WTC11 (cell line): ENCODE measurements around the gene RNU1-3. TPM values are rescaled to one million over a fixed set of nuclear protein-coding genes. Genes with fewer than 3 reads are reported as not detected.
"Not testable (repeated sequence)": the region's sequence is repeated elsewhere in the genome, so short reads cannot be mapped to it uniquely, and the experiment has no call there.

Experiments used
- ATAC-seq: fragments of 200-7000 bp; cut with Tn5 transposase; 2 replicates; pipeline ENCODE4 v1.10.0; 2021; ENCODE audit warnings: mild to moderate bottlenecking, moderate library complexity
- CTCF ChIA-PET: fragments of 300-600 bp; sonication (Branson Sonifier 250); formaldehyde crosslinking; loops from one replicate; lab custom pipeline; 2021; ENCODE audit warnings: antibody characterized with exemption; lab: Charles Lee
- POLR2A ChIA-PET: fragments of 350-600 bp; sonication (Branson Sonifier 250); formaldehyde crosslinking; loops from one replicate; lab custom pipeline; 2021; ENCODE audit warnings: antibody characterized with exemption; lab: Charles Lee
- DNase-seq: peaks from one replicate; pipeline ENCODE4 v3.0.0; 2021; ENCODE audit warnings: low spot score
- H3K27ac Mint-ChIP-seq: 2 replicates; pipeline ENCODE4 v1.8.0; 2021; ENCODE audit warnings: mixed read lengths
- H3K27me3 Mint-ChIP-seq: 2 replicates; pipeline ENCODE4 v1.8.0; 2021; ENCODE audit warnings: low read depth, mild to moderate bottlenecking, moderate library complexity, mixed read lengths
- H3K36me3 Mint-ChIP-seq: 2 replicates; pipeline ENCODE4 v1.8.0; 2021; ENCODE audit warnings: mixed read lengths
- H3K4me1 Mint-ChIP-seq: 2 replicates; pipeline ENCODE4 v1.8.0; 2022; ENCODE audit warnings: mixed read lengths
- H3K4me3 Mint-ChIP-seq: 2 replicates; pipeline ENCODE4 v1.8.0; 2021; ENCODE audit warnings: mild to moderate bottlenecking, moderate library complexity, mixed read lengths
- H3K9me3 Mint-ChIP-seq: 2 replicates; pipeline ENCODE4 v1.8.0; 2021; ENCODE audit warnings: mixed read lengths
- FOXP4 ChIP-seq: sonication (generic); formaldehyde crosslinking; IDR thresholded peaks from 2 replicates; pipeline ENCODE4 v1.8.0; 2022; ENCODE audit warnings: mild to moderate bottlenecking, missing genetic modification reagents
- MAX ChIP-seq: sonication (generic); formaldehyde crosslinking; IDR thresholded peaks from 2 replicates; pipeline ENCODE4 v1.8.0; 2022; ENCODE audit warnings: mild to moderate bottlenecking, missing genetic modification reagents
- USF2 ChIP-seq: sonication (generic); formaldehyde crosslinking; IDR thresholded peaks from 2 replicates; pipeline ENCODE4 v1.8.1; 2023; ENCODE audit warnings: mild to moderate bottlenecking, missing genetic modification reagents, moderate library complexity
- total RNA-seq: library from RNA; stranded (reverse); gene quantifications from 3 replicates; pipeline ENCODE4 v1.2.3, GENCODE V29; 2021

The RNU1-3 gene
- total RNA-seq, 1 experiment from 2014 or later, result 1,197 TPM

GRCh38 chr1:16697152-16697551, 30.4 kb upstream of the RNU1-3 start:
- ATAC-seq, H3K4me3 Mint-ChIP-seq, DNase-seq, H3K36me3 Mint-ChIP-seq, H3K27ac Mint-ChIP-seq, POLR2A ChIA-PET, H3K9me3 Mint-ChIP-seq, H3K4me1 Mint-ChIP-seq: not testable (repeated sequence)
- CTCF ChIA-PET, result interaction anchor here (2.7 to 5.6 kb wide), 2 partner anchors 11 to 76 kb away, joined by 26 to 73 read pairs; no protein-coding TSS in a partner anchor
- peaks cover 12% of the 10 kb centered on the region for H3K27me3 Mint-ChIP-seq

- not testable (repeated sequence) for H3K36me3 Mint-ChIP-seq
Observed at GRCh38 chr1:16696507-16697150, 29.9 kb upstream of the RNU1-3 start.

GRCh38 chr1:16694308-16694702, 27.6 kb upstream of the RNU1-3 start:
- DNase-seq, H3K4me1 Mint-ChIP-seq, H3K9me3 Mint-ChIP-seq, H3K27ac Mint-ChIP-seq, H3K4me3 Mint-ChIP-seq, H3K36me3 Mint-ChIP-seq, POLR2A ChIA-PET: not testable (repeated sequence)
- ATAC-seq, result peak; percentile 5
- peaks cover 12% of the 10 kb centered on the region for H3K27me3 Mint-ChIP-seq
- CTCF ChIA-PET, result interaction anchor here (1.1 to 4.3 kb wide), 12 partner anchors 8 to 292 kb away, joined by 3 to 70 read pairs (median 6); partner anchors contain the start of gene NBPF1

More at GRCh38 chr1:16696507-16697150, 29.9 kb upstream of the RNU1-3 start:
- DNase-seq, H3K9me3 Mint-ChIP-seq, H3K4me3 Mint-ChIP-seq, ATAC-seq, H3K27ac Mint-ChIP-seq, H3K4me1 Mint-ChIP-seq, POLR2A ChIA-PET: not testable (repeated sequence)
- CTCF ChIA-PET, result interaction anchor here (1.1 to 5.6 kb wide), 3 partner anchors 11 to 76 kb away, joined by 5 to 73 read pairs (median 26); no protein-coding TSS in a partner anchor
- H3K27me3 Mint-ChIP-seq, result peaks cover 12% of the 10 kb centered on the region

- POLR2A ChIA-PET, result interaction anchor here (0.6 kb wide), 1 partner anchor 15 kb away, joined by 3 read pairs; no protein-coding TSS in a partner anchor
- H3K4me1 Mint-ChIP-seq, result not testable (repeated sequence)
- peak; percentile 20 for ATAC-seq
Observed at GRCh38 chr1:16693449-16694307, 26.9 kb upstream of the RNU1-3 start.

GRCh38 chr1:16692717-16693448, 26.1 kb upstream of the RNU1-3 start:
- CTCF ChIA-PET, result interaction anchor here (0.6 to 4.3 kb wide), 13 partner anchors 9 to 1310 kb away, joined by 3 to 70 read pairs (median 6); partner anchors contain the start of gene NBPF1
- peak; percentile 16 for ATAC-seq

More at GRCh38 chr1:16693449-16694307, 26.9 kb upstream of the RNU1-3 start:
- not testable (repeated sequence) for H3K4me3 Mint-ChIP-seq, H3K36me3 Mint-ChIP-seq, DNase-seq, H3K9me3 Mint-ChIP-seq, H3K27ac Mint-ChIP-seq
- peaks cover 11% of the 10 kb centered on the region for H3K27me3 Mint-ChIP-seq
- CTCF ChIA-PET, result interaction anchor here (0.6 to 4.3 kb wide), 15 partner anchors 8 to 293 kb away, joined by 3 to 70 read pairs (median 6); partner anchors contain the start of gene NBPF1

GRCh38 chr1:16692283-16692682, 25.5 kb upstream of the RNU1-3 start:
- H3K27me3 Mint-ChIP-seq, result peaks cover 11% of the 10 kb centered on the region
- CTCF ChIA-PET, result interaction anchor here (0.6 to 4.3 kb wide), 8 partner anchors 10 to 167 kb away, joined by 3 to 70 read pairs (median 15); no protein-coding TSS in a partner anchor
- DNase-seq, H3K36me3 Mint-ChIP-seq, POLR2A ChIA-PET, H3K4me1 Mint-ChIP-seq, ATAC-seq, H3K27ac Mint-ChIP-seq, H3K9me3 Mint-ChIP-seq, H3K4me3 Mint-ChIP-seq: not testable (repeated sequence)

More at GRCh38 chr1:16692717-16693448, 26.1 kb upstream of the RNU1-3 start:
- H3K9me3 Mint-ChIP-seq, H3K4me3 Mint-ChIP-seq, H3K27me3 Mint-ChIP-seq, H3K4me1 Mint-ChIP-seq, H3K36me3 Mint-ChIP-seq, POLR2A ChIA-PET, H3K27ac Mint-ChIP-seq, DNase-seq: not testable (repeated sequence)
- TF ChIP-seq MAX (CRISPR knock-in tag) (peak; percentile 38; the same call in 1 of the 2 replicates), USF2 (0 out of 2 replicates have a peak, but pooled peaks have one; percentile 29), FOXP4 (0 out of 2 replicates have a peak, but pooled peaks have one; percentile 33)

GRCh38 chr1:16690971-16691682, 24.4 kb upstream of the RNU1-3 start:
- ChIA-PET CTCF (interaction anchor here (1.1 to 4.3 kb wide), 6 partner anchors 9 to 90 kb away, joined by 3 to 70 read pairs (median 8); no protein-coding TSS in a partner anchor), POLR2A (interaction anchor here (1.1 kb wide), 1 partner anchor 8 kb away, joined by 4 read pairs; no protein-coding TSS in a partner anchor)
- H3K9me3 Mint-ChIP-seq, H3K36me3 Mint-ChIP-seq, H3K27ac Mint-ChIP-seq, DNase-seq, H3K4me3 Mint-ChIP-seq, H3K4me1 Mint-ChIP-seq: not testable (repeated sequence)
- peaks cover 13% of the 10 kb centered on the region for H3K27me3 Mint-ChIP-seq
- ATAC-seq, result peak; percentile 21

GRCh38 chr1:16687132-16687800, 20.5 kb upstream of the RNU1-3 start:
- CTCF ChIA-PET, result interaction anchor here (0.7 kb wide), 1 partner anchor 13 kb away, joined by 3 read pairs; no protein-coding TSS in a partner anchor
- H3K9me3 Mint-ChIP-seq, H3K27ac Mint-ChIP-seq, H3K4me1 Mint-ChIP-seq, H3K36me3 Mint-ChIP-seq, H3K4me3 Mint-ChIP-seq, DNase-seq, ATAC-seq, POLR2A ChIA-PET: not testable (repeated sequence)
- peaks cover 17% of the 10 kb centered on the region for H3K27me3 Mint-ChIP-seq
